Ovary (tissue), 9 donors: ENCODE measurements around the gene POLA2. TPM values are rescaled to one million over a fixed set of nuclear protein-coding genes. Genes with fewer than 3 reads are reported as not detected.
"Not testable (repeated sequence)": the region's sequence is repeated elsewhere in the genome, so short reads cannot be mapped to it uniquely, and the experiment has no call there.

Source experiments
- DNase-seq, 5 donors: peaks; one replicate each; pipeline ENCODE4 v3.0.0-alpha.2; 2019 to 2020
- H3K27ac ChIP-seq, 2 donors: fragments of 200-600 bp; one replicate each; pipeline versions ENCODE4 v1.5.1 to v1.8.0; 2019 to 2022
- H3K27me3 ChIP-seq: fragments of 200-600 bp; one replicate; pipeline ENCODE4 v1.8.0; 2022
- H3K36me3 ChIP-seq: fragments of 200-600 bp; sonication (generic); one replicate; pipeline ENCODE4 v1.5.1; 2019
- H3K4me1 ChIP-seq: one replicate; pipeline ENCODE4 v1.8.1; 2013; ENCODE audit warnings: mild to moderate bottlenecking, moderate library complexity; ENCODE audit not compliant: insufficient read depth
- H3K4me3 ChIP-seq: fragments of 200-600 bp; sonication (generic); one replicate; pipeline ENCODE4 v1.5.1; 2017
- H3K9me3 ChIP-seq, 2 donors: fragments of 200-600 bp in 1 of 2; sonication (generic) in 1 of 2; one replicate each; pipeline versions ENCODE4 v1.5.1 to v1.8.1; 2013 to 2019; ENCODE audit warnings: mild to moderate bottlenecking in 1 of 2, moderate library complexity in 1 of 2
- EP300 ChIP-seq: sonication (generic); formaldehyde crosslinking; IDR thresholded peaks from one replicate; pipeline ENCODE4 v1.6.1; 2017; ENCODE audit warnings: antibody characterized with exemption
- POLR2A ChIP-seq: fragments of 450-650 bp; IDR thresholded peaks from one replicate; pipeline ENCODE4 v1.6.1; 2017; ENCODE audit warnings: antibody characterized with exemption, mild to moderate bottlenecking, moderate library complexity
- WGBS, 3 donors: extraction: QIAGEN DNeasy Blood & Tissue Kit in 1 of 3; methylation state at CpG; one replicate each; pipeline versions ENCODE4 v1.1.5 to v1.1.7; 2013 to 2017; 5-methylcytosine and 5-hydroxymethylcytosine counted together
- intact Hi-C, 4 donors: fragments of 100-400 bp; cut with DNase I; formaldehyde crosslinking; loops; one replicate each; pipeline versions ENCODE4 v1.11.0 to v1.15.1; 2022 to 2023
- polyA plus RNA-seq, 2 donors: library from polyadenylated mRNA; stranded (reverse); fragments of 200-250 nt in 1 of 2; fragments of 350-450 nt in 1 of 2; fragmentation: Illumina TruSeq in 1 of 2; extraction: RNeasy Lipid Tissue Mini Kit (QIAGEN cat#74804) in 1 of 2; gene quantifications; one replicate each; pipeline ENCODE4 v1.2.3, GENCODE V29; 2013 to 2014
- total RNA-seq, 7 donors: library from RNA; depleted of rRNA in 2 of 7; stranded (reverse); fragments of >200 nt in 2 of 7; fragmentation: NEBNext Ultra II Directional in 3 of 7; extraction: Animal tissue kit (Norgen Biotek cat#: 25700) in 3 of 7; gene quantifications; one replicate each; pipeline versions ENCODE4 v1.1.0 to v1.2.4, GENCODE V29; 2016 to 2023
- TF ChIP-seq, protein P1 (sequence below), 3 donors: fragments of 450-650 bp in 2 of 3; fragments of 200-600 bp in 1 of 3; IDR thresholded peaks; one replicate each; pipeline versions ENCODE4 v1.5.1 to v1.8.0; 2016 to 2022; ENCODE audit warnings: antibody characterized with exemption in 3 of 3, mild to moderate bottlenecking in 1 of 3
- donor health status: DM: no; HTN: no; CAD: no; lungs with moderate emphysema.
- donor health status: DM: no; HTN: no; CAD: no.
- donor health status: Bipolar disorder and iron deficiency.
- donor health status: DM: yes; HTN: yes; CAD: no.
- donor health status: DM: no; HTN: no; CAD: no.
- donor health status: DM: yes; HTN: yes; CAD: no.

Gene POLA2
- total and polyA plus RNA-seq, 9 donors: 4.5 to 13.3 (median 8.6) TPM

DNA sequence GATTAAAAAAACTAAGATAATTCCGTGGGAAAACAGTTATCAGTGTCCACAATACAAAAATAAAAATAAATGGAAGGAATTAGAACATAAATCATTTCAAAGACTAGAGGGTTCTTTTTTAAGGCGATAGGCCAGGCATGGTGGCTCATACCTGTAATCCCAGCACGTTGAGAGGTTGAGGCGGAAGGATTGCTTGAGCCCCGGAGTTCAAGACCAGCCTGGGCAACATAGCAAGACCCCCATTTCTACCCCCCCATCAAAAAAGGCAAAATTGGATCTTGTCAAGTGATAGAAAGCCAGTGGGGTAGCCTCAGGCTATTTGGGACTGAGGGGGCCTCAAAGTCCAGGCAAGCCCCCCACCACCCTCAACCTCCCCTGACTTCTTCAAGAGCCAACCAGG lies 20.6 kb upstream of the POLA2 start:
- Histone ChIP-seq H3K4me1 (no peaks in the 10 kb centered on the region), H3K9me3 (no peaks in the 10 kb centered on the region), H3K27me3 (no peaks in the 10 kb centered on the region), H3K4me3 (no peak overlapping the region), H3K36me3 (no peaks in the 10 kb centered on the region), H3K27ac (no peak overlapping the region)
- intact Hi-C loops: no loop called here
- 49 to 53% (median 51%) methylated on average over 5 of the region's 5 CpGs for WGBS, 3 donors
- TF ChIP-seq POLR2A (no peak), EP300 (no peak)
- TF ChIP-seq, protein P1, sequence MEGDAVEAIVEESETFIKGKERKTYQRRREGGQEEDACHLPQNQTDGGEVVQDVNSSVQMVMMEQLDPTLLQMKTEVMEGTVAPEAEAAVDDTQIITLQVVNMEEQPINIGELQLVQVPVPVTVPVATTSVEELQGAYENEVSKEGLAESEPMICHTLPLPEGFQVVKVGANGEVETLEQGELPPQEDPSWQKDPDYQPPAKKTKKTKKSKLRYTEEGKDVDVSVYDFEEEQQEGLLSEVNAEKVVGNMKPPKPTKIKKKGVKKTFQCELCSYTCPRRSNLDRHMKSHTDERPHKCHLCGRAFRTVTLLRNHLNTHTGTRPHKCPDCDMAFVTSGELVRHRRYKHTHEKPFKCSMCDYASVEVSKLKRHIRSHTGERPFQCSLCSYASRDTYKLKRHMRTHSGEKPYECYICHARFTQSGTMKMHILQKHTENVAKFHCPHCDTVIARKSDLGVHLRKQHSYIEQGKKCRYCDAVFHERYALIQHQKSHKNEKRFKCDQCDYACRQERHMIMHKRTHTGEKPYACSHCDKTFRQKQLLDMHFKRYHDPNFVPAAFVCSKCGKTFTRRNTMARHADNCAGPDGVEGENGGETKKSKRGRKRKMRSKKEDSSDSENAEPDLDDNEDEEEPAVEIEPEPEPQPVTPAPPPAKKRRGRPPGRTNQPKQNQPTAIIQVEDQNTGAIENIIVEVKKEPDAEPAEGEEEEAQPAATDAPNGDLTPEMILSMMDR (IDR thresholded peaks at IDR 0.05): no peak
- DNase-seq: no peak

DNA sequence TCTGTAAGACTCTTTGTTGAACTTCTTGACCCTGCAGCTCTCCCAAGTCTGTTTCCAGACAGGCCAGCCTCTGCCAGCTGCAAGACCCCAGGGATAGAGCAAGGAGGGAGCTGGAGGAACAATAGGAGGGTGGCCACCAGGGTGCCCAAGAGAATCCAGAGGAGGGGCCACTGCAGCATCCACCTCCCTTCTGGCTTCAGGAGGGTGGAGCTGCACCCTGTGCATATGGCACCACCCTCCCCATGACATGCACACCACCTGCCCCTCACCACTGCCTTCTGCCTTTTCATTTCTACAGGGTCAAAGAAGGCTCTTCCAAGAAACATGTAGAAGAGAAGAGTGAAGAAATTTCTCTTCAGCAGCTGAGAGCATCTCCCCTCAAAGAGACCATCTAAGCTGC lies 20.1 kb upstream of the POLA2 start:
- Histone ChIP-seq H3K9me3 (no peaks in the 10 kb centered on the region), H3K4me3 (no peak overlapping the region), H3K27ac (no peak overlapping the region), H3K4me1 (no peaks in the 10 kb centered on the region), H3K36me3 (no peaks in the 10 kb centered on the region), H3K27me3 (no peaks in the 10 kb centered on the region)
- intact Hi-C loops: no loop called here
- DNase-seq: no peak
- TF ChIP-seq, protein P1 (IDR thresholded peaks at IDR 0.05): no peak
- TF ChIP-seq EP300 (no peak), POLR2A (no peak)

DNA sequence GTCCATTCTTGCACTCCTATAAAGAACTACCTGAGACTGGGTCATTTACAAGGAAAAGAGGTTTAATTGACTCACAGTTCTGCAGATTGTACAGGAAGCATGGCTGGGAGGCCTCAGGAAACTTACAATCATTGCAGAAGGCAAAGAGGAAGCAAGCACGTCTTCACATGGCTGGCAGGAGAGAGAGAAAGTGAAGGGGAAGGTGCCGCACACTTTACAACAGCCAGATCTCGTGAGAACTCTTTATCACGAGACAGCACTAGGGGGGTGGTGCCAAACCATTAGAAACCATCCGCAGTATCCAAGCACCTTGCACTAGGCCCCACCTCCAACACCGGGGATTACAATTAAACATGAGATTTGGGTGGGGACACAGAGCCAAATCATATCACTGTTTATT lies 19.4 kb upstream of the POLA2 start:
- no peaks in the 10 kb centered on the region for H3K9me3 ChIP-seq
- no peaks in the 10 kb centered on the region for H3K4me1 ChIP-seq
- no peak overlapping the region for H3K4me3 ChIP-seq
- intact Hi-C loops: no loop called here
- no peak for DNase-seq
- TF ChIP-seq EP300 (no peak), POLR2A (no peak)
- TF ChIP-seq, protein P1 (IDR thresholded peaks at IDR 0.05): no peak
- H3K36me3 ChIP-seq: no peaks in the 10 kb centered on the region
- no peaks in the 10 kb centered on the region for H3K27me3 ChIP-seq
- WGBS, 3 donors: 75 to 80% (median 79%) methylated on average over 6 of the region's 6 CpGs
- no peak overlapping the region for H3K27ac ChIP-seq

DNA sequence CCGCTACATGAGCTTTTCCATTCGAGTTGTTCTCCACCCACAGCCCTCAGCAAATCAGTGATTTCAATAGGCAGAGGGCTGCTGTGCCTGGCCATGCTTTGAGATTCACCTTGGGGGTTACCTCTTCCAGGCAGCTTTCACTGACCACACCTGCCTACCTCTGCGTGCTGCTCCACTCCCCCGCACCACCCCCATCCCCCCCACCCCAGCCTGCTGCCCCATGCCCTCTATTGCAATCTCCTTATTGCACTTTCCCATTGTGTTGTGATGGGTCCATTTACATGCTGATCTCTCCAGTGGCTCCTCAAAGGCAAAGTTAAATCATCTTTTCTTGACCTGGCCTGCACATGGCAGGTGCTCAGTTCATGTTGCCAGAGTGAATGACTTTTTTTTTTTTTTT lies 18.0 kb upstream of the POLA2 start:
- Histone ChIP-seq H3K36me3 (no peaks in the 10 kb centered on the region), H3K4me1 (no peaks in the 10 kb centered on the region), H3K4me3 (no peak overlapping the region), H3K27me3 (no peaks in the 10 kb centered on the region), H3K9me3 (no peaks in the 10 kb centered on the region), H3K27ac (no peak overlapping the region)
- WGBS, 3 donors: 41 to 47% (median 45%) methylated on average over 4 of the region's 4 CpGs
- no peak for TF ChIP-seq POLR2A
- intact Hi-C loops: no loop called here
- DNase-seq: no peak

DNA sequence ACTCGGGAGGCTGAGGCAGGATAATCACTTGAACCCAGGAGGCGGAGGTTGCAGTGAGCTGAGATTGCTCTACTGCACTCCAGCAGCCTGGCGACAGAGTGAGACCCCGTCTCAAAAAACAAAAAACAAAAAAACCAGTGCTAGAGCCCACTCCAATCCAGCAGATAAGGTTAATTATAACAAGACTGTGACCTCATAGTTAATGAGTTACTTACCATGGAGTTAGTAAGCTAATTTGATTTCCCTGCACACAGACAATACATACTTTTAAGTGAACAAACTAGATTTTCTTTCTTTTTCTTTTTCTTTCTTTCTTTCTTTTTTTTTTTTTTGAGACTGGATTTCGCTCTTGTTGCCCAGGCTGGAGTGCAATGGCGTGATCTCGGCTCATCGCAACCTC lies 16.7 kb upstream of the POLA2 start:
- intact Hi-C loops, H3K36me3 ChIP-seq, DNase-seq, H3K4me3 ChIP-seq, H3K9me3 ChIP-seq, H3K27ac ChIP-seq, H3K4me1 ChIP-seq, H3K27me3 ChIP-seq: not testable (repeated sequence)
- WGBS, 3 donors: 87 to 96% (median 88%) methylated on average over 8 of the region's 8 CpGs

DNA sequence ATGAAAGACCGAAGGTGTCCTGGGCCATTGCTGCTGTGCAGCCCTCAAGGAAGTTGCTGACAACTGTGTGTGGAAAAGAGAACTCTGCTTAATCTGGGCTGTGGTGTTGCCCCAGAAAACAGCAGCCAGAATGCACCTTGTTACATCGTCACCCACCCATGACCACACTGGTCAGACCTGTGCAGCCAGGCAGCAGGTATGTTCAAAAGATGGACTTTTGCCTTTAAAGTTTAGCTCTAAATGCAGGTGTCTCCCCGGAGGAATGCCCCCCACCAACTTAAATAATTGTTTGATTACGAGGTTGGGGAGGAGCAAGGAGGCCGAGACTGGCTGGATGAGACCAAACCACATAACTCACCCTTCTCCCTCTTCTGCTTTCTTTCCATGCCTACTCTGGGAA lies 15.3 kb upstream of the POLA2 start:
- WGBS, 3 donors: 77 to 83% (median 78%) methylated on average over 5 of the region's 5 CpGs
- Histone ChIP-seq H3K9me3 (no peaks in the 10 kb centered on the region), H3K36me3 (no peaks in the 10 kb centered on the region), H3K27me3 (no peaks in the 10 kb centered on the region), H3K4me1 (no peaks in the 10 kb centered on the region), H3K4me3 (no peak overlapping the region), H3K27ac (no peak overlapping the region)
- TF ChIP-seq POLR2A (no peak), EP300 (no peak)
- TF ChIP-seq, protein P1 (IDR thresholded peaks at IDR 0.05): no peak
- intact Hi-C loops: no loop called here
- DNase-seq: no peak

DNA sequence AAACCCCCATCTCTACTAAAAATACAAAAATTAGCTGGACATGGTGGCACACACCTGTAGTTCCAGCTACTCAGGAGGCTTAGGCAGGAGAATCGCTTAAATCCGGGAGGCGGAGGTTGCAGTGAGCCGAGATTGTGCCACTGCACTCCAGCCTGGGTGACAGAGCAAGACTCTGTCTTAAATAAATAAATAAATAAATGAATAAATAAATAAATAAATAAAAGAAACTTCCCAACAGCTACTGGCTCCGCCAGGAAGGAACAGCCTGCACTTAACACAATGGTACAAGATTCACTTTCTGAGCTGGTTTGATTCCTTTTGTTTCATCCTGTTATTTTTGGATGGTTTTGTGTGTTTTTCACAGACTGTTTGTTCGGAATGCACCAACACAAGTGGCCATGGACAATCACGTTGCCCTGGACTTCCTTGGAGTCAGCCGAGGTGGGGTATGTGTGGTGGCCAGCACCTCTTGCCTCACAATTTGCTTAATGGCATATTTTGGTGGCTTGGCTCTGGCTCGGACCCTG lies 13.5 kb upstream of the POLA2 start:
- 71 to 85% (median 73%) methylated on average over 9 of the region's 9 CpGs for WGBS, 3 donors
- H3K27me3 ChIP-seq, intact Hi-C loops, H3K4me1 ChIP-seq, H3K27ac ChIP-seq, H3K36me3 ChIP-seq, H3K4me3 ChIP-seq, H3K9me3 ChIP-seq, DNase-seq: not testable (repeated sequence)
